Measurements from ENCODE around the gene MAP3K6.

- no peak for TF ChIP-seq SP1 (IDR thresholded peaks at IDR 0.05)
- TF ChIP-seq PKNOX1 (IDR thresholded peaks at IDR 0.05): no peak
- TF ChIP-seq FOXK2 (IDR thresholded peaks at IDR 0.05): no peak
- TF ChIP-seq FOXM1 (IDR thresholded peaks at IDR 0.05; ENCODE audit: borderline replicate concordance): no peak
These were observed 44.1 kb downstream of the MAP3K6 start for GRCh38 chr1:27322569-27323240.
